WTC11 (cell line): ENCODE data around the gene UBXN10.

ENCODE experiments used
- TF ChIP-seq, protein P1 (sequence below): fragments of 250-450 bp; sonication (Bioruptor Pico); IDR thresholded peaks from 2 replicates; pipeline ENCODE4 v1.9.0; 2021; ENCODE audit warnings: mild to moderate bottlenecking, borderline replicate concordance
- TF ChIP-seq, protein P2 (sequence below): sonication (generic); formaldehyde crosslinking; IDR thresholded peaks from 2 replicates; pipeline ENCODE4 v1.8.1; 2023; ENCODE audit warnings: mild to moderate bottlenecking, moderate library complexity, missing genetic modification reagents

DNA sequence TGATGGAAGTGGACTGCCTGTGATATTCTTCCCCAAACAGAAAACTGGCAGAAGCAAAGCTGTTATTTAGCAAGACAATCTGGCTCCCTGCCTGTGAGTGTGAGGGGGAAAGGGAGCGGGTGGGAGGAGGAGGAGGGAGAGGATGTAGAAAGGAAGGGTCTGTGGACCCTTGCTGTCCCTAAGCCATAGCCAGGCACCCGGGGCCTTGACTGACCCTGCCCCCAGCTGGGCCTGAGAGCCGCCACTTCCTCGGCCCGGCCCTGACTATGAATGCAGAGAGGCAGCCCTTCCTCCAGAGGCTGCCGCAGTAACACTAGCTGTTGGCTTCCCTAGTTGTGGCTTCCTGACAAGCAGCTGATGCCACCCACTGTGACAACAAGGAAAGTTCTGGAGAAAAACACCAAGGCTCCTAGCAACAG is 32.9 kb upstream of the UBXN10 start:
- TF ChIP-seq, protein P1, sequence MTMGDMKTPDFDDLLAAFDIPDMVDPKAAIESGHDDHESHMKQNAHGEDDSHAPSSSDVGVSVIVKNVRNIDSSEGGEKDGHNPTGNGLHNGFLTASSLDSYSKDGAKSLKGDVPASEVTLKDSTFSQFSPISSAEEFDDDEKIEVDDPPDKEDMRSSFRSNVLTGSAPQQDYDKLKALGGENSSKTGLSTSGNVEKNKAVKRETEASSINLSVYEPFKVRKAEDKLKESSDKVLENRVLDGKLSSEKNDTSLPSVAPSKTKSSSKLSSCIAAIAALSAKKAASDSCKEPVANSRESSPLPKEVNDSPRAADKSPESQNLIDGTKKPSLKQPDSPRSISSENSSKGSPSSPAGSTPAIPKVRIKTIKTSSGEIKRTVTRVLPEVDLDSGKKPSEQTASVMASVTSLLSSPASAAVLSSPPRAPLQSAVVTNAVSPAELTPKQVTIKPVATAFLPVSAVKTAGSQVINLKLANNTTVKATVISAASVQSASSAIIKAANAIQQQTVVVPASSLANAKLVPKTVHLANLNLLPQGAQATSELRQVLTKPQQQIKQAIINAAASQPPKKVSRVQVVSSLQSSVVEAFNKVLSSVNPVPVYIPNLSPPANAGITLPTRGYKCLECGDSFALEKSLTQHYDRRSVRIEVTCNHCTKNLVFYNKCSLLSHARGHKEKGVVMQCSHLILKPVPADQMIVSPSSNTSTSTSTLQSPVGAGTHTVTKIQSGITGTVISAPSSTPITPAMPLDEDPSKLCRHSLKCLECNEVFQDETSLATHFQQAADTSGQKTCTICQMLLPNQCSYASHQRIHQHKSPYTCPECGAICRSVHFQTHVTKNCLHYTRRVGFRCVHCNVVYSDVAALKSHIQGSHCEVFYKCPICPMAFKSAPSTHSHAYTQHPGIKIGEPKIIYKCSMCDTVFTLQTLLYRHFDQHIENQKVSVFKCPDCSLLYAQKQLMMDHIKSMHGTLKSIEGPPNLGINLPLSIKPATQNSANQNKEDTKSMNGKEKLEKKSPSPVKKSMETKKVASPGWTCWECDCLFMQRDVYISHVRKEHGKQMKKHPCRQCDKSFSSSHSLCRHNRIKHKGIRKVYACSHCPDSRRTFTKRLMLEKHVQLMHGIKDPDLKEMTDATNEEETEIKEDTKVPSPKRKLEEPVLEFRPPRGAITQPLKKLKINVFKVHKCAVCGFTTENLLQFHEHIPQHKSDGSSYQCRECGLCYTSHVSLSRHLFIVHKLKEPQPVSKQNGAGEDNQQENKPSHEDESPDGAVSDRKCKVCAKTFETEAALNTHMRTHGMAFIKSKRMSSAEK (CRISPR knock-in tag) = no peak
- TF ChIP-seq, protein P2, sequence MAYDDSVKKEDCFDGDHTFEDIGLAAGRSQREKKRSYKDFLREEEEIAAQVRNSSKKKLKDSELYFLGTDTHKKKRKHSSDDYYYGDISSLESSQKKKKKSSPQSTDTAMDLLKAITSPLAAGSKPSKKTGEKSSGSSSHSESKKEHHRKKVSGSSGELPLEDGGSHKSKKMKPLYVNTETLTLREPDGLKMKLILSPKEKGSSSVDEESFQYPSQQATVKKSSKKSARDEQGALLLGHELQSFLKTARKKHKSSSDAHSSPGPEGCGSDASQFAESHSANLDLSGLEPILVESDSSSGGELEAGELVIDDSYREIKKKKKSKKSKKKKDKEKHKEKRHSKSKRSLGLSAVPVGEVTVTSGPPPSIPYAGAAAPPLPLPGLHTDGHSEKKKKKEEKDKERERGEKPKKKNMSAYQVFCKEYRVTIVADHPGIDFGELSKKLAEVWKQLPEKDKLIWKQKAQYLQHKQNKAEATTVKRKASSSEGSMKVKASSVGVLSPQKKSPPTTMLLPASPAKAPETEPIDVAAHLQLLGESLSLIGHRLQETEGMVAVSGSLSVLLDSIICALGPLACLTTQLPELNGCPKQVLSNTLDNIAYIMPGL = no peak
